ENCODE data around the gene NLE1. TPM values are rescaled to one million over a fixed set of nuclear protein-coding genes. Genes with fewer than 3 reads are reported as not detected.

The NLE1 gene
- total and polyA plus RNA-seq, 4 donors: 2.1 to 7.7 (median 5.8) TPM

GRCh38 chr17:35167666-35168065 is 25.6 kb upstream of the NLE1 start:
- Histone ChIP-seq H3K9ac (ENCODE audit: low read depth in 1 of 2, low read length in 2 of 2) (no peak overlapping the region), H3K4me3 (ENCODE audit: low read depth in 1 of 3, low read length in 3 of 3) (no peak overlapping the region), H3K4me1 (ENCODE audit: control insufficient read depth in 4 of 4, insufficient read depth in 4 of 4, low read length in 3 of 4) (peaks cover 0 to 2% (median 0%) of the 10 kb centered on the region in 4 donors), H3K36me3 (ENCODE audit: control insufficient read depth in 4 of 4, insufficient read depth in 3 of 4, low read depth in 1 of 4, low read length in 3 of 4) (no peaks in the 10 kb centered on the region), H3K27ac (ENCODE audit: low read depth in 1 of 2, low read length in 2 of 2) (no peak overlapping the region), H3K27me3 (ENCODE audit: control insufficient read depth in 4 of 4, insufficient read depth in 4 of 4, low read length in 3 of 4) (peaks cover 0 to 3% (median 0%) of the 10 kb centered on the region in 4 donors), H3K9me3 (ENCODE audit: control insufficient read depth in 4 of 4, low read length in 3 of 4) (no peaks in the 10 kb centered on the region)
- WGBS: 88% methylated on average over 1 of the region's 1 CpG
- TF ChIP-seq HNF4G (IDR thresholded peaks at IDR 0.05): no peak
- TF ChIP-seq RAD21 (IDR thresholded peaks at IDR 0.05): no peak
- TF ChIP-seq RXRA (IDR thresholded peaks at IDR 0.05): no peak
- TF ChIP-seq GABPA (IDR thresholded peaks at IDR 0.05 in 1 of 2, conservative IDR thresholded peaks at IDR 0.05 in 1 of 2): no peak
- no peak for DNase-seq (ENCODE audit: low spot score)

DNA sequence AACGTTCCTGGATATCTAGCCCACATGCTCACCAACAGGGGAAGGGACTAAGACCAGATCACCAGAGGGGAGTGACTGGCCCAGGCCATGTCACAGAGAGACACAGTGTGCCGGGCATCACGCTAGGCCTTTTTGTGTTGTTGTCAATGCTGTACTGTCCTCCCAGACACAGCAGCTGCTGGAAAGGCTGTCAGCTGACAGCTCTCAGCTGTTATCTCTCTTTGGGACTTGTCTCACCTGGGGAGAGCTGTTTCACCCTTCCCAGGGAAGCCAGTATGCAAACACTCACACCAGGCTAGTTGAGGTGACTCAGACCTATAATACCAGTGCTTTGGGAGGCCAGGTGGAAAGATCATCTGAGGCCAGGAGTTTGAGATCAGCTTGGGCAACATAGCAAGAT is 24.9 kb upstream of the NLE1 start:
- DNase-seq (ENCODE audit: low spot score): no peak
- TF ChIP-seq, protein P1, sequence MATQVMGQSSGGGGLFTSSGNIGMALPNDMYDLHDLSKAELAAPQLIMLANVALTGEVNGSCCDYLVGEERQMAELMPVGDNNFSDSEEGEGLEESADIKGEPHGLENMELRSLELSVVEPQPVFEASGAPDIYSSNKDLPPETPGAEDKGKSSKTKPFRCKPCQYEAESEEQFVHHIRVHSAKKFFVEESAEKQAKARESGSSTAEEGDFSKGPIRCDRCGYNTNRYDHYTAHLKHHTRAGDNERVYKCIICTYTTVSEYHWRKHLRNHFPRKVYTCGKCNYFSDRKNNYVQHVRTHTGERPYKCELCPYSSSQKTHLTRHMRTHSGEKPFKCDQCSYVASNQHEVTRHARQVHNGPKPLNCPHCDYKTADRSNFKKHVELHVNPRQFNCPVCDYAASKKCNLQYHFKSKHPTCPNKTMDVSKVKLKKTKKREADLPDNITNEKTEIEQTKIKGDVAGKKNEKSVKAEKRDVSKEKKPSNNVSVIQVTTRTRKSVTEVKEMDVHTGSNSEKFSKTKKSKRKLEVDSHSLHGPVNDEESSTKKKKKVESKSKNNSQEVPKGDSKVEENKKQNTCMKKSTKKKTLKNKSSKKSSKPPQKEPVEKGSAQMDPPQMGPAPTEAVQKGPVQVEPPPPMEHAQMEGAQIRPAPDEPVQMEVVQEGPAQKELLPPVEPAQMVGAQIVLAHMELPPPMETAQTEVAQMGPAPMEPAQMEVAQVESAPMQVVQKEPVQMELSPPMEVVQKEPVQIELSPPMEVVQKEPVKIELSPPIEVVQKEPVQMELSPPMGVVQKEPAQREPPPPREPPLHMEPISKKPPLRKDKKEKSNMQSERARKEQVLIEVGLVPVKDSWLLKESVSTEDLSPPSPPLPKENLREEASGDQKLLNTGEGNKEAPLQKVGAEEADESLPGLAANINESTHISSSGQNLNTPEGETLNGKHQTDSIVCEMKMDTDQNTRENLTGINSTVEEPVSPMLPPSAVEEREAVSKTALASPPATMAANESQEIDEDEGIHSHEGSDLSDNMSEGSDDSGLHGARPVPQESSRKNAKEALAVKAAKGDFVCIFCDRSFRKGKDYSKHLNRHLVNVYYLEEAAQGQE (IDR thresholded peaks at IDR 0.05): no peak
- TF ChIP-seq, protein P2, sequence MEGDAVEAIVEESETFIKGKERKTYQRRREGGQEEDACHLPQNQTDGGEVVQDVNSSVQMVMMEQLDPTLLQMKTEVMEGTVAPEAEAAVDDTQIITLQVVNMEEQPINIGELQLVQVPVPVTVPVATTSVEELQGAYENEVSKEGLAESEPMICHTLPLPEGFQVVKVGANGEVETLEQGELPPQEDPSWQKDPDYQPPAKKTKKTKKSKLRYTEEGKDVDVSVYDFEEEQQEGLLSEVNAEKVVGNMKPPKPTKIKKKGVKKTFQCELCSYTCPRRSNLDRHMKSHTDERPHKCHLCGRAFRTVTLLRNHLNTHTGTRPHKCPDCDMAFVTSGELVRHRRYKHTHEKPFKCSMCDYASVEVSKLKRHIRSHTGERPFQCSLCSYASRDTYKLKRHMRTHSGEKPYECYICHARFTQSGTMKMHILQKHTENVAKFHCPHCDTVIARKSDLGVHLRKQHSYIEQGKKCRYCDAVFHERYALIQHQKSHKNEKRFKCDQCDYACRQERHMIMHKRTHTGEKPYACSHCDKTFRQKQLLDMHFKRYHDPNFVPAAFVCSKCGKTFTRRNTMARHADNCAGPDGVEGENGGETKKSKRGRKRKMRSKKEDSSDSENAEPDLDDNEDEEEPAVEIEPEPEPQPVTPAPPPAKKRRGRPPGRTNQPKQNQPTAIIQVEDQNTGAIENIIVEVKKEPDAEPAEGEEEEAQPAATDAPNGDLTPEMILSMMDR (IDR thresholded peaks at IDR 0.05; ENCODE audit: low read depth, low read length, missing input control): no peak
- TF ChIP-seq NR2F2 (IDR thresholded peaks at IDR 0.05) (no peak), FOXA1 (IDR thresholded peaks at IDR 0.05) (no peak), SP1 (IDR thresholded peaks at IDR 0.05) (no peak), MAX (IDR thresholded peaks at IDR 0.05) (no peak), EGR1 (IDR thresholded peaks at IDR 0.05; ENCODE audit: low read depth in 2 of 2) (no peak), RXRA (IDR thresholded peaks at IDR 0.05) (no peak), RAD21 (IDR thresholded peaks at IDR 0.05) (no peak), HNF4A (conservative IDR thresholded peaks at IDR 0.05) (no peak), FOXA2 (IDR thresholded peaks at IDR 0.05) (no peak), HNF4G (IDR thresholded peaks at IDR 0.05) (no peak), JUND (IDR thresholded peaks at IDR 0.05) (no peak), TAF1 (conservative IDR thresholded peaks at IDR 0.05) (no peak), YY1 (IDR thresholded peaks at IDR 0.05) (no peak), GABPA (IDR thresholded peaks at IDR 0.05 in 1 of 2, conservative IDR thresholded peaks at IDR 0.05 in 1 of 2) (no peak)
- TF ChIP-seq, protein P3, sequence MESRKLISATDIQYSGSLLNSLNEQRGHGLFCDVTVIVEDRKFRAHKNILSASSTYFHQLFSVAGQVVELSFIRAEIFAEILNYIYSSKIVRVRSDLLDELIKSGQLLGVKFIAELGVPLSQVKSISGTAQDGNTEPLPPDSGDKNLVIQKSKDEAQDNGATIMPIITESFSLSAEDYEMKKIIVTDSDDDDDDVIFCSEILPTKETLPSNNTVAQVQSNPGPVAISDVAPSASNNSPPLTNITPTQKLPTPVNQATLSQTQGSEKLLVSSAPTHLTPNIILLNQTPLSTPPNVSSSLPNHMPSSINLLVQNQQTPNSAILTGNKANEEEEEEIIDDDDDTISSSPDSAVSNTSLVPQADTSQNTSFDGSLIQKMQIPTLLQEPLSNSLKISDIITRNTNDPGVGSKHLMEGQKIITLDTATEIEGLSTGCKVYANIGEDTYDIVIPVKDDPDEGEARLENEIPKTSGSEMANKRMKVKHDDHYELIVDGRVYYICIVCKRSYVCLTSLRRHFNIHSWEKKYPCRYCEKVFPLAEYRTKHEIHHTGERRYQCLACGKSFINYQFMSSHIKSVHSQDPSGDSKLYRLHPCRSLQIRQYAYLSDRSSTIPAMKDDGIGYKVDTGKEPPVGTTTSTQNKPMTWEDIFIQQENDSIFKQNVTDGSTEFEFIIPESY (IDR thresholded peaks at IDR 0.05): no peak
- TF ChIP-seq, protein P4, sequence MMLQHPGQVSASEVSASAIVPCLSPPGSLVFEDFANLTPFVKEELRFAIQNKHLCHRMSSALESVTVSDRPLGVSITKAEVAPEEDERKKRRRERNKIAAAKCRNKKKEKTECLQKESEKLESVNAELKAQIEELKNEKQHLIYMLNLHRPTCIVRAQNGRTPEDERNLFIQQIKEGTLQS (IDR thresholded peaks at IDR 0.05): no peak
- no peaks in the 10 kb centered on the region for H3K9me3 ChIP-seq (ENCODE audit: control insufficient read depth in 4 of 4, low read length in 3 of 4)
- no peak overlapping the region for H3K9ac ChIP-seq (ENCODE audit: low read depth in 1 of 2, low read length in 2 of 2)
- no peak overlapping the region for H3K4me3 ChIP-seq (ENCODE audit: low read depth in 1 of 3, low read length in 3 of 3)
- no peaks in the 10 kb centered on the region for H3K36me3 ChIP-seq (ENCODE audit: control insufficient read depth in 4 of 4, insufficient read depth in 3 of 4, low read depth in 1 of 4, low read length in 3 of 4)
- WGBS: 53% methylated on average over 3 of the region's 3 CpGs
- H3K27me3 ChIP-seq (ENCODE audit: control insufficient read depth in 4 of 4, insufficient read depth in 4 of 4, low read length in 3 of 4): peaks cover 0 to 3% (median 0%) of the 10 kb centered on the region in 4 donors
- peaks cover 0 to 2% (median 0%) of the 10 kb centered on the region in 4 donors for H3K4me1 ChIP-seq (ENCODE audit: control insufficient read depth in 4 of 4, insufficient read depth in 4 of 4, low read length in 3 of 4)
- no peak overlapping the region for H3K27ac ChIP-seq (ENCODE audit: low read depth in 1 of 2, low read length in 2 of 2)

All from liver (tissue), 9 donors.